HepG2 (cell line): Measurements from ENCODE around the gene EPB41. TPM values are rescaled to one million over a fixed set of nuclear protein-coding genes. Genes with fewer than 3 reads are reported as not detected.

Source experiments
- BRF2 ChIP-seq: sonication (generic); formaldehyde crosslinking; IDR thresholded peaks from 2 replicates; pipeline ENCODE4 v1.8.1; 2022; ENCODE audit warnings: mild to moderate bottlenecking, missing genetic modification reagents
- GATA4 ChIP-seq: sonication (generic); IDR thresholded peaks from 2 replicates; pipeline ENCODE4 v1.6.1; 2016; ENCODE audit warnings: antibody characterized with exemption, low read depth, borderline replicate concordance
- HDAC1 ChIP-seq: sonication (generic); formaldehyde crosslinking; IDR thresholded peaks from 2 replicates; pipeline ENCODE4 v1.5.1; 2020; ENCODE audit warnings: mild to moderate bottlenecking, missing genetic modification reagents
- HNF4A ChIP-seq: sonication (generic); formaldehyde crosslinking; IDR thresholded peaks from 2 replicates; pipeline ENCODE4 v1.4.0; 2020; ENCODE audit warnings: missing genetic modification reagents
- MAF1 ChIP-seq: sonication (generic); formaldehyde crosslinking; IDR thresholded peaks from 2 replicates; pipeline ENCODE4 v1.5.0; 2020; ENCODE audit warnings: missing genetic modification reagents, borderline replicate concordance
- MAFF ChIP-seq: IDR thresholded peaks from 2 replicates; pipeline ENCODE4 v1.6.1; 2011; ENCODE audit warnings: low read depth, low read length, improper control_type of control experiment
- MXI1 ChIP-seq: IDR thresholded peaks from 3 replicates; pipeline ENCODE4 v1.6.1; 2012; ENCODE audit warnings: low read depth, low read length, inconsistent platforms, borderline replicate concordance
- NFRKB ChIP-seq: fragments of 450-650 bp; IDR thresholded peaks from 2 replicates; pipeline ENCODE4 v1.6.1; 2017
- NFYB ChIP-seq: sonication (generic); formaldehyde crosslinking; IDR thresholded peaks from 2 replicates; pipeline ENCODE4 v1.4.0; 2020; ENCODE audit warnings: missing genetic modification reagents
- PPARG ChIP-seq: conservative IDR thresholded peaks from 2 replicates; pipeline ENCODE4 v1.6.1; 2016; ENCODE audit warnings: missing biosample characterization, missing genetic modification reagents
- SMAD3 ChIP-seq: sonication (generic); formaldehyde crosslinking; IDR thresholded peaks from 2 replicates; pipeline ENCODE4 v1.4.0; 2020; ENCODE audit warnings: missing genetic modification reagents
- TIGD3 ChIP-seq: sonication (generic); formaldehyde crosslinking; IDR thresholded peaks from 2 replicates; pipeline ENCODE4 v1.5.1; 2020; ENCODE audit warnings: mild to moderate bottlenecking, missing genetic modification reagents, borderline replicate concordance
- TMF1 ChIP-seq: sonication (generic); formaldehyde crosslinking; IDR thresholded peaks from 2 replicates; pipeline ENCODE4 v1.8.1; 2022; ENCODE audit warnings: low read depth, missing genetic modification reagents
- ZBTB4 ChIP-seq: sonication (generic); formaldehyde crosslinking; IDR thresholded peaks from 2 replicates; pipeline ENCODE4 v1.4.0; 2020; ENCODE audit warnings: missing genetic modification reagents, mild to moderate bottlenecking, borderline replicate concordance
- ZKSCAN5 ChIP-seq: sonication (generic); formaldehyde crosslinking; IDR thresholded peaks from 2 replicates; pipeline ENCODE4 v1.5.1; 2020; ENCODE audit warnings: mild to moderate bottlenecking, missing genetic modification reagents
- ZNF510 ChIP-seq: sonication (generic); formaldehyde crosslinking; IDR thresholded peaks from 2 replicates; pipeline ENCODE4 v1.4.0; 2020; ENCODE audit warnings: low read depth, mild to moderate bottlenecking, missing genetic modification reagents
- ZNF619 ChIP-seq: sonication (generic); formaldehyde crosslinking; IDR thresholded peaks from 2 replicates; pipeline ENCODE4 v1.4.0; 2020; ENCODE audit warnings: mild to moderate bottlenecking, missing genetic modification reagents
- ZNF766 ChIP-seq: sonication (generic); formaldehyde crosslinking; IDR thresholded peaks from 2 replicates; pipeline ENCODE4 v1.5.0; 2020; ENCODE audit warnings: missing genetic modification reagents, borderline replicate concordance
- ZNF850 ChIP-seq: sonication (generic); formaldehyde crosslinking; conservative IDR thresholded peaks from 2 replicates; pipeline ENCODE4 v1.9.0; 2021; ENCODE audit warnings: mild to moderate bottlenecking, missing genetic modification reagents
- polyA plus RNA-seq, 8 experiments: library from polyadenylated mRNA; depleted of rRNA in 3 of 8; stranded (reverse) in 7 of 8; unstranded in 1 of 8; fragments of >200 nt; fragmentation: Illumina TruSeq in 4 of 8; extraction: Trizol in 4 of 8; gene quantifications; 2 replicates each; pipeline versions ENCODE4 v1.2.1 to v1.2.3, GENCODE V29; 2011 to 2016; ENCODE audit warnings: low read depth in 4 of 8, missing spikeins in 1 of 8, mixed read lengths in 1 of 8; ENCODE audit not compliant: insufficient read depth in 1 of 8
- total RNA-seq, 5 experiments: library from RNA; depleted of rRNA; stranded (reverse); fragments of >200 nt; fragmentation: Illumina TruSeq; extraction: Trizol; gene quantifications; 2 replicates each; pipeline ENCODE4 v1.2.3, GENCODE V29; 2016; ENCODE audit warnings: low read depth in 1 of 5
- TF ChIP-seq, protein P1 (sequence below): sonication (generic); formaldehyde crosslinking; IDR thresholded peaks from 2 replicates; pipeline ENCODE4 v1.9.0; 2021; ENCODE audit warnings: missing genetic modification reagents, mild to moderate bottlenecking, borderline replicate concordance

EPB41 gene
- total and polyA plus RNA-seq, 2 of the 13 experiments (the other 11 are each of a cell fraction or from before 2014, with no cell fraction given), result 34.5 to 46.7 TPM

- TF ChIP-seq TIGD3 (CRISPR knock-in tag) (no peak), HNF4A (CRISPR knock-in tag) (no peak), ZNF766 (CRISPR knock-in tag) (no peak), MAF1 (no peak), PPARG (CRISPR knock-in tag) (no peak), GATA4 (no peak), ZNF619 (CRISPR knock-in tag) (no peak), TMF1 (CRISPR knock-in tag) (no peak), SMAD3 (CRISPR knock-in tag) (no peak), ZNF510 (CRISPR knock-in tag) (no peak), BRF2 (CRISPR knock-in tag) (no peak), NFYB (no peak), NFRKB (no peak), MXI1 (no peak), ZNF850 (CRISPR knock-in tag) (no peak), MAFF (no peak), ZKSCAN5 (CRISPR knock-in tag) (no peak), HDAC1 (peak; percentile 70; the same call in 1 of the 2 replicates), ZBTB4 (CRISPR knock-in tag) (no peak)
- TF ChIP-seq, protein P1, sequence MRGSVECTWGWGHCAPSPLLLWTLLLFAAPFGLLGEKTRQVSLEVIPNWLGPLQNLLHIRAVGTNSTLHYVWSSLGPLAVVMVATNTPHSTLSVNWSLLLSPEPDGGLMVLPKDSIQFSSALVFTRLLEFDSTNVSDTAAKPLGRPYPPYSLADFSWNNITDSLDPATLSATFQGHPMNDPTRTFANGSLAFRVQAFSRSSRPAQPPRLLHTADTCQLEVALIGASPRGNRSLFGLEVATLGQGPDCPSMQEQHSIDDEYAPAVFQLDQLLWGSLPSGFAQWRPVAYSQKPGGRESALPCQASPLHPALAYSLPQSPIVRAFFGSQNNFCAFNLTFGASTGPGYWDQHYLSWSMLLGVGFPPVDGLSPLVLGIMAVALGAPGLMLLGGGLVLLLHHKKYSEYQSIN (CRISPR knock-in tag), result no peak
Observed at GRCh38 chr1:29124366-29125236, 210.2 kb downstream of the EPB41 start (continued).
